ENCODE measurements around the gene PTH2. TPM values are rescaled to one million over a fixed set of nuclear protein-coding genes. Genes with fewer than 3 reads are reported as not detected.

PTH2 gene
- total and polyA plus RNA-seq, 2 of the 8 experiments (the other 6 are each of a cell fraction or from before 2014, with no cell fraction given) = not detected

DNA sequence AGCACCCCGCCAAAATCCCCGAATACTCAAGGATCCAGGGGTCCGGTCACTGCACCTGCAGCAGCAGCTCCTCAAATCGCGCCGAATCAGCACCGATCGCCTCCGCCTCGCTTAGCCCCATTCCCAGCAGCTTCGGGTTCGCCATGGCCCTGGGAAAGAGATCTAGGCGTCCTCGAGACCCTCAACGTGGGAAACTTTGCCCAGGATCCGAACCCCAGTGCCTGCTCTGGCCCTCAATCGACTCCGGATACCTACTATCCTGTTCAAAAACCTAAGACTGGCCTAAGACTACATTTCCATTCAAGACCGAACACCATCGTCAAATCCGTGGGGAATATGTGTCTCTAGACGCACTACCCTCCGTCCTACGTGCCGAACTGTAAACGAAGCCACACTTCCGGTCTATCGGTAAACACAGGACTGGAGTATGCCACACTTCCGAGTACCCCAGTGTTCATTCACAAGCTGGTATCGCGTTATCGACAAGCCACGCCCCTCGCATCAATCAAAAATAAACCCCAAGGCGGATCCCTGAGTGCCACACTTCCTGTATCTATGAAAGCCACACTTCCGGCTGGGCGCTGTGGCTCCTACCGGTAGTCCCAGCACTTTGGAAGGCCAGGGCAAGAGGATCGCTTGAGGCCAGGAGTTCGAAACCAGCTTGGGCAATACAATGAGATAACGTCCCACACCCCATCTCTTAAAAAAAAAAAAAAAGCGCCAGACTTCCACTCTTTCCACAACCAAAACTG lies 28.4 kb upstream of the PTH2 start, which contains the start of gene PIH1D1 (continued):
- TF ChIP-seq GABPA (IDR thresholded peaks at IDR 0.05; ENCODE audit: borderline replicate concordance, insufficient read depth, low read length) (peak; percentile 88; the same call in 1 of the 2 replicates), JUND (IDR thresholded peaks at IDR 0.05; ENCODE audit: low read length) (no peak), NRF1 (IDR thresholded peaks at IDR 0.05; ENCODE audit: low read depth, low read length) (no peak), TBP (IDR thresholded peaks at IDR 0.05; ENCODE audit: low read depth, low read length) (peak; percentile 60), CEBPB (IDR thresholded peaks at IDR 0.05; ENCODE audit: low read depth, low read length) (no peak), HDAC2 (IDR thresholded peaks at IDR 0.05; ENCODE audit: borderline replicate concordance in 1 of 2, low read depth in 2 of 2, low read length in 2 of 2) (no peak), RBBP5 (IDR thresholded peaks at IDR 0.05; ENCODE audit: borderline replicate concordance, low read depth, low read length) (0 out of 2 replicates have a peak, but pooled peaks have one; percentile 44), PHF8 (conservative IDR thresholded peaks at IDR 0.05; ENCODE audit: low read depth, low read length) (peak; percentile 59), CBX5 (IDR thresholded peaks at IDR 0.05; ENCODE audit: low read depth, low read length) (no peak)
- TF ChIP-seq, protein P1, sequence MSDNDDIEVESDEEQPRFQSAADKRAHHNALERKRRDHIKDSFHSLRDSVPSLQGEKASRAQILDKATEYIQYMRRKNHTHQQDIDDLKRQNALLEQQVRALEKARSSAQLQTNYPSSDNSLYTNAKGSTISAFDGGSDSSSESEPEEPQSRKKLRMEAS (IDR thresholded peaks at IDR 0.05) = no peak
